HG03175 (cell line): ENCODE data around the gene PRSS50.
"Not testable (repeated sequence)": the region's sequence is repeated elsewhere in the genome, so short reads cannot be mapped to it uniquely, and the experiment has no call there.

Experiments
- ATAC-seq: cut with Tn5 transposase; IDR thresholded peaks from one replicate; pipeline ENCODE4 v1.9.1; 2021; ENCODE audit warnings: mild to moderate bottlenecking, moderate library complexity; ENCODE audit not compliant: unreplicated experiment

The PRSS50 gene

GRCh38 chr3:46709157-46709654 is 8.5 kb downstream of the PRSS50 start:
- ATAC-seq = no peak

DNA sequence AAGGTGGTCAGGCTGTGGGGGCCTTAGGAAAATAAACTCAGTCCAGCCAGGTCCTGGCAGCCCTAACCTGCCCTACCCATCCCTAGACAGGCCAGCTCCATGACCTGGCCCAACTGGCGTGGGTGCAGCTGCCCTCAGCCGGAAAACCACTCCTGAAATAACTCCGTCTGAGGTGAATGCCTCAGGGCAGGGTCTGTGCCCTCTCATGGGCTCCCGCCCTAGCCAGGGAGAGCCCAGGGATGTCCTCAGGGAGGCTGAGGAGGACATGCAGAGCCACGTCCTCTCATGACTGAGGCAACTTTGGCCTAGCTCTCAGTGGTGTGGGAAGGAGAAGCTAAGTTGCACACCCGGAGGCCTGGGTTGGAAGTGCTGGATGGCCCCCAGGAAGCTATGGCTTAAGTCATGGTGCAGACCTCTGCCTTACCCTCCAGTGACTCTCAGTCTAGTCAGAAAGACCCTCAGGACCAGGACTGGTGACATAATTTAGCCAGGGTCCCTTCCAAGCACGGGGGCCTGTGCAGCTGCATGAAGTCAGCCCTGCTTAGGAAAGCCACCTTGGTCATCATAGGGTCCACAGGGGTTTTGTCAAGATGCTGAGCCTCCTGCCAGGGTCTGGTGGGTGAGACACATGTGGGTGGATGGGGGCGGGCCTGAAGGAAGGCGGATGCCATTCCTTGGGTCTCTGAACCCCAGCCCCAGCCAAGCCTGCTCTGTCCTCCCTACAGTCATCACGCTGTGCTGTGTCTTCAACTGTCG is 9.1 kb downstream of the PRSS50 start:
- ATAC-seq = no peak

- ATAC-seq = no peak
These were observed 10.1 kb downstream of the PRSS50 start for GRCh38 chr3:46707601-46708011.

- ATAC-seq = no peak
These were observed 10.7 kb downstream of the PRSS50 start for GRCh38 chr3:46706771-46707582.

GRCh38 chr3:46705751-46706552 is 11.7 kb downstream of the PRSS50 start:
- ATAC-seq = no peak

DNA sequence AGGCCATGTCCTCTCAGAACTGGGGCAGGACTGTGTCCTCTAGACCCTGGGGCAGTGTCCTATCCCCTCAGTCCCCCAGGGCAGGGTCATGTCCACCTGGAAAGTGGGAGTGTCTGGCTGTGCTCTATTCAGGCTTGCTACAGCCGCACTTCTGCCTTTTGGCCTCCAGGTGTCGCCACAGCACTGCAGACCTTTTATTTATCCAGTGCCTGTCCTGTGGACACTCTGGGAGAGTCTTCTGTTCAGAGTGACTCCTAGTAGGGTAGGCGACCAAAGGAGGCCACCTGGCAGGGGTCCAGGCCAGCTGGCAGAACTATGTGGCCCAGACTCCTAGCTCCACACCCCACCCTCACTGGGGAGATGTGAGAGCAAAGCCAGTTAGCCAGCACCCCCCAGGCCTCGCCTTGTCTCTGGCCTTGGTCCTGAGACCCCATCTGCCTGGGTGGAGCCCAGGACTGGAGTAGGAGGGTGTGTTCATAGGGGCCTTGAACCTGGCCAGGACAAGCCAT is 12.6 kb downstream of the PRSS50 start:
- peak; percentile 66 for ATAC-seq

DNA sequence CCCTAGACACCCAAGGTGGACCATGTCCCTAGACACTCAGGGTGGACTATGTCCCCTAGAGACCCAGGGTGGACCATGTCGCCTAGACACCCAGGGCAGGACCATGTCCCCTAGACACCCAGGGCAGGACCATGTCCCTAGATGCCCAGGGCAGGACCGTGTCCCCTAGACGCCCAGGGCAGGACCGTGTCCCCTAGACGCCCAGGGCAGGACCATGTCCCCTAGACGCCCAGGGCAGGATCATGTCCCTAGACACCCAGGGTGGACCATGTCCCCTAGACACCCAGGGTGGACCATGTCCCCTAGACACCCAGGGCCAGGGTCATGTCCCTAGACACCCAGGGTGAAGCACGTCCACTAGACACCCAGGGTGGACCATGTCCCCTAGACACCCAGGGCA is 13.3 kb downstream of the PRSS50 start:
- ATAC-seq = not testable (repeated sequence)

- ATAC-seq = no peak
These were observed 14.6 kb downstream of the PRSS50 start for GRCh38 chr3:46703013-46703520.

DNA sequence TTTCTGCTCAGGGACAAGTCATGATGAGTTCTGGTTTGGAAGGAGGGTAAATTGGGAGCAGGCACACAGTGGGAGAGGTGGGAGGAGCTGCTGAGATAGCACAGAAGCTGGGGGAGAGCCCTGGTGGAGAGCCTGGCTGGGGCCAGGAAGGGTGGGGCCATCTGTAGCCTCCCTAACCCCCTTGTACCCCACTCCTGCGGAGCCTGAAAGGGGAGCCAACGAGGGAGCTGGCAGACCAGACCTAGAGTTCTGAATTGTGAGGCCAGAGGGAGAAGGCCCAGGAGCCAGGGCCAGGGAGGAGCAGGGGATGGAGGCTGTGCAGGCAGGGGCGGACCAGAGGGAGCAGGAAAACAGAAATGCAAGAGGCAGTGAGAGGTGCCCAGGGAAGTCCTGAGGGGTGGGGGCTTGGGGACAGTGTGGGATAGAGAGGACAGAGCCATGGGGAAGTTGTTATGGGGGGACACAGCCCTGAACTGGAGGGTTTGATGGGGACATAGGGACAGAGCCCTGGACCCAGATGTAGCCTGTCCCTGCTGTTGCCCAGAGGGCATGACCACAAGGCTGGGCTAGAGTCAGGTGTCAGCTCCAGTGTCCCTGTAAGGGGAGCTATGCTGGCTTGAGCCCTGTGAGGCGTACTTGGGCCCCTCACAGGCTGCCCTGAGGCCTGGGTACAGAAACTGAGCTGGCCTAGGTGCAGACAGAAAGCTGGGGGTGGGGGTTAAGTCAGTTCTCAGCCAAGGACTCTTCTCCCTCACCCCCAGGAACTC is 15.2 kb downstream of the PRSS50 start:
- no peak for ATAC-seq

- ATAC-seq = no peak
These were observed 16.3 kb downstream of the PRSS50 start, which contains the start of gene TMIE for GRCh38 chr3:46701181-46701939. Gene TMIE (plus strand): TSS chr3:46701392. CDS start chr3:46701488, 96 bp downstream.

GRCh38 chr3:46700772-46701171 is 16.9 kb downstream of the PRSS50 start:
- no peak for ATAC-seq

GRCh38 chr3:46699676-46700523 is 17.8 kb downstream of the PRSS50 start:
- ATAC-seq = no peak

DNA sequence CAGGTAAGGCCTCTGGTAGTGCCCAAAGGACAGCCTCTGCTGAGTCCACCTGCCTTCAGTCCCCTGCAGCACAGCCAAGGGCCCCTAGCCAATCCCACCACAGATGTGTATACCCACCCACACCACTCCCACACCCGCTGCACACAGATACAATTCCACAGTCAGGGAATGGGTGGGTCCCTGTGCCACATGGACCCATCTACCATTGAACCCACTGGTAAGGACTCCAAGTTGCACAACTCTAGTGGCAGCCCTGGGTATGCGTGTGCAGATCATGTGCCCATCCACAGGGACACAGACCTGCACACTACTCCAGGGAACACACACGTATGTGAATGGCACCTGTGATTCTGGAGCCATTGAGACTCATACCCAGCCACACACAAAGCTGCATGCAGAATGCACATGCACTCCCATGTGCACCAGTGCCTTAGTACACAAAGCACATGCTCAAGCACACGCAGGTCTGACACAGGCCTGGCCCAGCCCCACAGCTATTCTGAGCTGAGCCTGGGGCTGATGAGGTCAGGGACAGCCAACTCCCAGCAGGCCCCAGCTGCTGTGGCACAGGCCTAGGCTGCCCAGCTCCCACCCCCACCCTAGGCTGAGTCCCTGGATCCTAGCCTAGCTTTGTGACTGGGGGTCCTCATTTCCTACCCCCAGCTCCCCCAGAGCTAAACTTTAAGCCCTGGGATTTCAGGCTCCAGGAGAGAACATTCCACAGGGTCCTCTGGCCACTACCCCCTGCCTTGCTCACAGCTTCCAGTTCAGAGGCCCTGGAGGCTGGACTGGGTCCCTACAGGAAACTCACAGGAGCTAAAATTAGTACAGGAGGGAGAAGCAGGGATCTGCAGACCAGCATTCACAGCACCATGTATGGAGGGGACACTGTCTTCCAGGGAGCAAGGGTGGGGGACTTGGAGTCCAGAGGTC is 21.4 kb downstream of the PRSS50 start:
- no peak for ATAC-seq

- no peak for ATAC-seq
These were observed 22.3 kb downstream of the PRSS50 start for GRCh38 chr3:46695177-46695961.

DNA sequence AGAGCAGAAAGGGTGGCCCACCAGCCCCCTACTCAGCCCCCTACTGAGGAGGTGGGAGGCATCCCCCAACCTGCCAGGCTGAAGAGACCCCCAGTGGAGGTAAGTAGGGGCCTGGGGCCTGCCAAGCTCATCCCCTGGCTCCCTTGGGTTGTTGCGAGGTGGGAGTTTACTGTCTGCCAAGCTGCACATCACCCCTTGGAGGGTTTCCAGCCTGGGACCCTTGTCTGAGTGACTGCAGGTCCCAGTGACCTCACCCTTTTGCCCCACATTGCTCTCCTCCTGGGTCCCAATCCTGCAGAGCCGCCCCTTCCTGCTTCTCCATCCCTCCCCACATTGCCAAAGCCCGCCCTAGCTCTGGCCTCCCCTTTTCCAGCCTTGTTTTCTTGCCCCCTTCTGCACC is 23.1 kb downstream of the PRSS50 start:
- no peak for ATAC-seq

- ATAC-seq = no peak
These were observed 23.8 kb downstream of the PRSS50 start for GRCh38 chr3:46693892-46694226.
